Mononuclear cell (primary cell): ENCODE measurements around the gene MAP3K15. TPM values are rescaled to one million over a fixed set of nuclear protein-coding genes. Genes with fewer than 3 reads are reported as not detected.

Source experiments
- H3K27me3 ChIP-seq: 2 replicates; pipeline ENCODE4 v1.6.0; 2011; ENCODE audit warnings: low read length, control low read depth; ENCODE audit not compliant: insufficient read depth
- H3K4me1 ChIP-seq: 2 replicates; pipeline ENCODE4 v1.5.1; 2011; ENCODE audit warnings: mild to moderate bottlenecking, low read length, control low read depth; ENCODE audit not compliant: insufficient read depth
- H3K4me3 ChIP-seq: 2 replicates; pipeline ENCODE4 v1.5.1; 2011; ENCODE audit warnings: mild to moderate bottlenecking, low read length, moderate library complexity
- H3K9me3 ChIP-seq: 2 replicates; pipeline ENCODE4 v1.5.1; 2011; ENCODE audit warnings: low read depth, mild to moderate bottlenecking, control low read depth, low read length
- total RNA-seq: library from RNA; depleted of rRNA; stranded (reverse); fragments of >200 nt; gene quantifications from one replicate; pipeline ENCODE4 v1.2.3, GENCODE V29; 2012

The MAP3K15 gene
- 0.10 TPM for total RNA-seq

GRCh38 chrX:19514791-19515614, at the start of gene MAP3K15:
Gene MAP3K15 (minus strand): TSS chrX:19515508. CDS start chrX:19515261, 247 bp downstream.
- Histone ChIP-seq H3K4me1 (peaks cover 4% of the 10 kb centered on the region), H3K9me3 (no peaks in the 10 kb centered on the region), H3K4me3 (no peak within 1 kb of the TSS), H3K27me3 (peaks cover 16% of the 10 kb centered on the region)

- Histone ChIP-seq H3K4me1 (peaks cover 9% of the 10 kb centered on the region), H3K9me3 (no peaks in the 10 kb centered on the region), H3K4me3 (no peak overlapping the region), H3K27me3 (no peaks in the 10 kb centered on the region)
Measured at GRCh38 chrX:19564606-19565005, 49.3 kb upstream of the MAP3K15 start.

- no peak overlapping the region for H3K4me3 ChIP-seq
- peaks cover 9% of the 10 kb centered on the region for H3K4me1 ChIP-seq
- H3K27me3 ChIP-seq = no peaks in the 10 kb centered on the region
- no peaks in the 10 kb centered on the region for H3K9me3 ChIP-seq
Measured at GRCh38 chrX:19563746-19564145, 48.4 kb upstream of the MAP3K15 start.

- peaks cover 9% of the 10 kb centered on the region for H3K4me1 ChIP-seq
- no peaks in the 10 kb centered on the region for H3K9me3 ChIP-seq
- H3K27me3 ChIP-seq = no peaks in the 10 kb centered on the region
- H3K4me3 ChIP-seq = no peak overlapping the region
Measured at GRCh38 chrX:19563327-19563726, 48.0 kb upstream of the MAP3K15 start.

GRCh38 chrX:19560611-19561010, 45.3 kb upstream of the MAP3K15 start:
- no peak overlapping the region for H3K4me3 ChIP-seq
- no peaks in the 10 kb centered on the region for H3K4me1 ChIP-seq
- no peaks in the 10 kb centered on the region for H3K9me3 ChIP-seq
- H3K27me3 ChIP-seq = no peaks in the 10 kb centered on the region

GRCh38 chrX:19557822-19558221, 42.5 kb upstream of the MAP3K15 start:
- Histone ChIP-seq H3K27me3 (no peaks in the 10 kb centered on the region), H3K4me1 (no peaks in the 10 kb centered on the region), H3K9me3 (no peaks in the 10 kb centered on the region), H3K4me3 (no peak overlapping the region)

- no peaks in the 10 kb centered on the region for H3K27me3 ChIP-seq
- no peaks in the 10 kb centered on the region for H3K4me1 ChIP-seq
- H3K9me3 ChIP-seq = no peaks in the 10 kb centered on the region
- H3K4me3 ChIP-seq = no peak overlapping the region
Measured at GRCh38 chrX:19556202-19556601, 40.9 kb upstream of the MAP3K15 start.

- Histone ChIP-seq H3K4me3 (no peak overlapping the region), H3K9me3 (no peaks in the 10 kb centered on the region), H3K27me3 (no peaks in the 10 kb centered on the region), H3K4me1 (no peaks in the 10 kb centered on the region)
Measured at GRCh38 chrX:19555683-19556082, 40.4 kb upstream of the MAP3K15 start.

GRCh38 chrX:19555236-19555635, 39.9 kb upstream of the MAP3K15 start:
- Histone ChIP-seq H3K4me3 (no peak overlapping the region), H3K27me3 (no peaks in the 10 kb centered on the region), H3K4me1 (no peaks in the 10 kb centered on the region), H3K9me3 (no peaks in the 10 kb centered on the region)

- no peaks in the 10 kb centered on the region for H3K4me1 ChIP-seq
- H3K4me3 ChIP-seq = no peak overlapping the region
- no peaks in the 10 kb centered on the region for H3K27me3 ChIP-seq
- H3K9me3 ChIP-seq = no peaks in the 10 kb centered on the region
Measured at GRCh38 chrX:19554786-19555185, 39.5 kb upstream of the MAP3K15 start.

- Histone ChIP-seq H3K4me1 (no peaks in the 10 kb centered on the region), H3K9me3 (no peaks in the 10 kb centered on the region)
Measured at GRCh38 chrX:19552793-19553192, 37.5 kb upstream of the MAP3K15 start.

GRCh38 chrX:19549838-19550237, 34.5 kb upstream of the MAP3K15 start:
- Histone ChIP-seq H3K4me1 (no peaks in the 10 kb centered on the region), H3K9me3 (no peaks in the 10 kb centered on the region), H3K27me3 (no peaks in the 10 kb centered on the region), H3K4me3 (no peak overlapping the region)

More at GRCh38 chrX:19552793-19553192, 37.5 kb upstream of the MAP3K15 start:
- H3K4me3 ChIP-seq = no peak overlapping the region
- no peaks in the 10 kb centered on the region for H3K27me3 ChIP-seq

GRCh38 chrX:19548934-19549333, 33.6 kb upstream of the MAP3K15 start:
- no peak overlapping the region for H3K4me3 ChIP-seq
- no peaks in the 10 kb centered on the region for H3K27me3 ChIP-seq
- no peaks in the 10 kb centered on the region for H3K9me3 ChIP-seq
- H3K4me1 ChIP-seq = no peaks in the 10 kb centered on the region

GRCh38 chrX:19548279-19548678, 33.0 kb upstream of the MAP3K15 start:
- H3K4me1 ChIP-seq = no peaks in the 10 kb centered on the region
- no peaks in the 10 kb centered on the region for H3K27me3 ChIP-seq
- H3K4me3 ChIP-seq = no peak overlapping the region
- no peaks in the 10 kb centered on the region for H3K9me3 ChIP-seq

- no peaks in the 10 kb centered on the region for H3K4me1 ChIP-seq
- H3K9me3 ChIP-seq = no peaks in the 10 kb centered on the region
- no peaks in the 10 kb centered on the region for H3K27me3 ChIP-seq
- H3K4me3 ChIP-seq = no peak overlapping the region
Measured at GRCh38 chrX:19545651-19546050, 30.3 kb upstream of the MAP3K15 start.

- no peak overlapping the region for H3K4me3 ChIP-seq
- no peaks in the 10 kb centered on the region for H3K9me3 ChIP-seq
- H3K27me3 ChIP-seq = no peaks in the 10 kb centered on the region
- no peaks in the 10 kb centered on the region for H3K4me1 ChIP-seq
Measured at GRCh38 chrX:19544693-19545305, 29.5 kb upstream of the MAP3K15 start.
